Fibroblast of pulmonary artery (primary cell): ENCODE results near the gene CCDC197.

Source experiments
- DNase-seq: peaks from one replicate; pipeline ENCODE4 v3.0.0-alpha.2; 2010; ENCODE audit warnings: low read depth
- H3K4me3 ChIP-seq: replicated peaks from 2 replicates; pipeline ENCODE4 v1.5.1; 2011; ENCODE audit warnings: low read depth, mild to moderate bottlenecking, control low read depth, low read length, moderate library complexity
- CTCF ChIP-seq: IDR thresholded peaks from 2 replicates; pipeline ENCODE4 v1.5.1; 2011; ENCODE audit warnings: mild to moderate bottlenecking, control low read depth, low read length, inconsistent platforms; ENCODE audit errors: missing control alignments

Gene CCDC197

GRCh38 chr14:94024549-94024948, 27.4 kb downstream of the CCDC197 start:
- no peak for DNase-seq
- no peak overlapping the region for H3K4me3 ChIP-seq
- TF ChIP-seq CTCF: no peak

GRCh38 chr14:94025720-94026119, 28.6 kb downstream of the CCDC197 start:
- TF ChIP-seq CTCF: no peak
- H3K4me3 ChIP-seq: no peak overlapping the region
- DNase-seq: no peak

GRCh38 chr14:94026173-94026888, 29.2 kb downstream of the CCDC197 start, which contains the start of gene OTUB2:
TSS of gene OTUB2 (plus strand) at chr14:94026340. CDS start at chr14:94026538, 198 bp downstream.
- no peak for TF ChIP-seq CTCF
- DNase-seq: peak; percentile 99
- peak within 1 kb of the TSS; percentile 61 for H3K4me3 ChIP-seq

GRCh38 chr14:94026889-94027469, 29.9 kb downstream of the CCDC197 start:
- no peak for TF ChIP-seq CTCF
- peak overlapping the region; percentile 61 for H3K4me3 ChIP-seq
- DNase-seq: no peak

GRCh38 chr14:94027566-94028449, 30.7 kb downstream of the CCDC197 start:
- no peak for TF ChIP-seq CTCF
- no peak overlapping the region for H3K4me3 ChIP-seq
- DNase-seq: no peak

GRCh38 chr14:94028450-94028826, 31.3 kb downstream of the CCDC197 start:
- peak; percentile 31 for DNase-seq
- TF ChIP-seq CTCF: no peak
- H3K4me3 ChIP-seq: no peak overlapping the region
